NCI-H748 treated with DMSO at 0.1 percent for 48 hours (cell line): ENCODE measurements around the gene KCNQ1.

Source experiments
- DNase-seq: peaks from one replicate; lab custom pipeline; 2025; lab: John Stamatoyannopoulos, UW

Gene KCNQ1

GRCh38 chr11:2732940-2733628 lies 288.3 kb downstream of the KCNQ1 start:
- DNase-seq, result no peak

GRCh38 chr11:2734181-2735052 lies 289.6 kb downstream of the KCNQ1 start:
- no peak for DNase-seq

- no peak for DNase-seq
Measured at GRCh38 chr11:2735053-2735589, 290.3 kb downstream of the KCNQ1 start.

- DNase-seq, result no peak
Measured at GRCh38 chr11:2736577-2737225, 291.9 kb downstream of the KCNQ1 start.

GRCh38 chr11:2737226-2737590 lies 292.4 kb downstream of the KCNQ1 start:
- no peak for DNase-seq

- no peak for DNase-seq
Measured at GRCh38 chr11:2737866-2738265, 293.1 kb downstream of the KCNQ1 start.

- DNase-seq, result no peak
Measured at GRCh38 chr11:2738551-2739431, 294.0 kb downstream of the KCNQ1 start.

GRCh38 chr11:2739531-2740274 lies 294.9 kb downstream of the KCNQ1 start:
- DNase-seq, result no peak

- no peak for DNase-seq
Measured at GRCh38 chr11:2740275-2740940, 295.6 kb downstream of the KCNQ1 start.

GRCh38 chr11:2741006-2741376 lies 296.2 kb downstream of the KCNQ1 start:
- DNase-seq, result no peak

GRCh38 chr11:2741377-2742131 lies 296.7 kb downstream of the KCNQ1 start:
- no peak for DNase-seq

- DNase-seq, result no peak
Measured at GRCh38 chr11:2742201-2742600, 297.4 kb downstream of the KCNQ1 start.

- DNase-seq, result no peak
Measured at GRCh38 chr11:2742611-2743426, 298.0 kb downstream of the KCNQ1 start.

GRCh38 chr11:2743427-2744110 lies 298.8 kb downstream of the KCNQ1 start:
- no peak for DNase-seq

- no peak for DNase-seq
Measured at GRCh38 chr11:2744166-2744565, 299.4 kb downstream of the KCNQ1 start.

- DNase-seq, result no peak
Measured at GRCh38 chr11:2745511-2745910, 300.7 kb downstream of the KCNQ1 start.

GRCh38 chr11:2746401-2747247 lies 301.8 kb downstream of the KCNQ1 start:
- DNase-seq, result no peak
